Activated CD4-positive, alpha-beta T cell treated with anti-CD3 and anti-CD28 coated beads for 36 hours (primary cell): ENCODE results near the gene FZD2. TPM values are rescaled to one million over a fixed set of nuclear protein-coding genes. Genes with fewer than 3 reads are reported as not detected.

Experiments used
- ATAC-seq: fragments of 200-7000 bp; cut with Tn5 transposase; one replicate; pipeline ENCODE4 v1.10.0; 2021; ENCODE audit warnings: mild to moderate bottlenecking, moderate library complexity
- CTCF ChIA-PET: fragments of 350-600 bp; sonication (Branson Sonifier 250); formaldehyde crosslinking; loops from one replicate; lab custom pipeline; 2021; ENCODE audit warnings: antibody characterized with exemption; lab: Charles Lee
- POLR2A ChIA-PET: fragments of 350-600 bp; sonication (Branson Sonifier 250); formaldehyde crosslinking; loops from one replicate; lab custom pipeline; 2021; ENCODE audit warnings: antibody characterized with exemption, inconsistent platforms; lab: Charles Lee
- DNase-seq: peaks from one replicate; pipeline ENCODE4 v3.0.0-alpha.2; 2020
- H3K27ac Mint-ChIP-seq: one replicate; pipeline ENCODE4 v1.8.0; 2021; ENCODE audit warnings: mixed read lengths
- H3K27me3 Mint-ChIP-seq: one replicate; pipeline ENCODE4 v1.8.0; 2021; ENCODE audit warnings: mixed read lengths
- H3K36me3 Mint-ChIP-seq: one replicate; pipeline ENCODE4 v1.8.0; 2021; ENCODE audit warnings: low read depth, mixed read lengths
- H3K4me1 Mint-ChIP-seq: one replicate; pipeline ENCODE4 v1.8.0; 2021; ENCODE audit warnings: mixed read lengths
- H3K4me3 Mint-ChIP-seq: one replicate; pipeline ENCODE4 v1.8.0; 2021; ENCODE audit warnings: mild to moderate bottlenecking, moderate library complexity, mixed read lengths
- H3K9me3 Mint-ChIP-seq: one replicate; pipeline ENCODE4 v1.8.0; 2021; ENCODE audit warnings: low read depth, mixed read lengths
- intact Hi-C, 2 experiments: fragments of 100-400 bp; cut with DNase I in 1 of 2; cut with micrococcal nuclease in 1 of 2; formaldehyde crosslinking; loops; one replicate each; pipeline versions ENCODE4 v1.14.2 to v1.15.1; 2022 to 2024; cut with DNase I, micrococcal nuclease
- total RNA-seq, 2 experiments: library from RNA; stranded (reverse); gene quantifications; one replicate each; pipeline ENCODE4 v1.2.3, GENCODE V29; 2021

Gene FZD2
- total RNA-seq, 2 experiments from 2014 or later = 0.07 to 0.09 TPM

DNA sequence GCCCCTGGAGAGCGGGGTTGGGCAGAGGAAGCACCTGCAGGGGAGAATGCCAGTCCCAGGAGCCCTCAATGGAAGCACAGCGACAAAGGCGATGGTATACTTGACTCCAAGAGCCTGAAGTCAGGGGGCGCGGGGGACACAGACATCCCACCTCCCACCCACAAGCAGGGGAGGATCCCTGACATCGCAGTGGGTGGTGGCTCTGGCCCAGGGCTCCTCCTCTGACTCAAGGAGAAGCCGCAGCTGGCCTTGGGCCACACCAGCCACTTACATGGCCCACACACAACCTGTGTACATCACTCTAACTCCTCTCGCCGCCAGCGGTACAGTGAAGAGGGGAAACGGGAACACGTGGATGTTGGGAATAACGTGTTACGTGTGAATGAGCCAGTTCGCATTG, 44.3 kb downstream of the FZD2 start:
- H3K27ac Mint-ChIP-seq = no peak overlapping the region
- ATAC-seq (no peak), DNase-seq (no peak)
- H3K36me3 Mint-ChIP-seq = no peaks in the 10 kb centered on the region
- ChIA-PET POLR2A (no interaction called here), CTCF (no interaction called here)
- intact Hi-C loops = no loop called here
- H3K4me1 Mint-ChIP-seq = no peaks in the 10 kb centered on the region
- H3K9me3 Mint-ChIP-seq = no peaks in the 10 kb centered on the region
- H3K4me3 Mint-ChIP-seq = no peak overlapping the region
- peaks cover 11% of the 10 kb centered on the region for H3K27me3 Mint-ChIP-seq

- Mint-ChIP-seq H3K4me3 (no peak overlapping the region), H3K27me3 (peaks cover 11% of the 10 kb centered on the region)
These were observed 44.7 kb downstream of the FZD2 start for GRCh38 chr17:44601973-44602372.

DNA sequence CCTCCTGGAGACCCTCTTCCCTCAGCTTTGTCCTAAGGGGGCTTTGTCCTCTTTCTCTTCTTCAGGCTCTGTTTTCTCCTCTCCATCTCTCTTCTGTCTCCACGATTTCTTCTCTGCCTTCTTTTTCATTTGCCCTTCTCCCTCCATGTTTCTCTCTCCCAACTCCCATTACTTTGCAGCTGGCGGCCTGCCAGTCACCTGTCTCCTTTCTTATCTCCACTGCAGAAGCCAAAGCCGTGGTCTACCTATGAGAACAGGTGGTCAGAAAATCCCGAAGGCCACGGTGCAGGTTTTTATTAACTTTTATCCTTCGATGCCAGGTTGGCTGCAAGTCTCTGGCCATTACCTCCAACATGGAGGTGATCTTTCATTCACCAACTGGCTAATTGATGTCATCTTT, 45.1 kb downstream of the FZD2 start:
- no peak overlapping the region for H3K4me3 Mint-ChIP-seq

More at GRCh38 chr17:44601973-44602372, 44.7 kb downstream of the FZD2 start:
- intact Hi-C loops = no loop called here
- DNase-seq (no peak), ATAC-seq (no peak)
- ChIA-PET CTCF (no interaction called here), POLR2A (no interaction called here)
- no peaks in the 10 kb centered on the region for H3K4me1 Mint-ChIP-seq
- no peak overlapping the region for H3K27ac Mint-ChIP-seq
- H3K9me3 Mint-ChIP-seq = no peaks in the 10 kb centered on the region
- no peaks in the 10 kb centered on the region for H3K36me3 Mint-ChIP-seq

GRCh38 chr17:44602970-44603369, 45.7 kb downstream of the FZD2 start:
- H3K4me1 Mint-ChIP-seq = no peaks in the 10 kb centered on the region
- intact Hi-C loops = no loop called here
- POLR2A ChIA-PET = no interaction called here

More for the DNA sequence above, 45.1 kb downstream of the FZD2 start:
- ATAC-seq (no peak), DNase-seq (no peak)
- H3K9me3 Mint-ChIP-seq = no peaks in the 10 kb centered on the region
- CTCF ChIA-PET = no interaction called here
- no peaks in the 10 kb centered on the region for H3K4me1 Mint-ChIP-seq
- POLR2A ChIA-PET = no interaction called here
- intact Hi-C loops = no loop called here
- no peaks in the 10 kb centered on the region for H3K36me3 Mint-ChIP-seq
- no peak overlapping the region for H3K27ac Mint-ChIP-seq
- H3K27me3 Mint-ChIP-seq = peaks cover 9% of the 10 kb centered on the region

GRCh38 chr17:44604116-44604761, 47.0 kb downstream of the FZD2 start:
- DNase-seq (no peak), ATAC-seq (no peak)
- ChIA-PET POLR2A (no interaction called here), CTCF (no interaction called here)
- Mint-ChIP-seq H3K9me3 (no peaks in the 10 kb centered on the region), H3K36me3 (no peaks in the 10 kb centered on the region), H3K4me3 (no peak overlapping the region), H3K4me1 (no peaks in the 10 kb centered on the region), H3K27ac (no peak overlapping the region), H3K27me3 (peaks cover 9% of the 10 kb centered on the region)
- intact Hi-C loops = no loop called here

More at GRCh38 chr17:44602970-44603369, 45.7 kb downstream of the FZD2 start:
- no peaks in the 10 kb centered on the region for H3K9me3 Mint-ChIP-seq
- H3K27me3 Mint-ChIP-seq = peaks cover 9% of the 10 kb centered on the region
- CTCF ChIA-PET = no interaction called here
- H3K4me3 Mint-ChIP-seq = no peak overlapping the region
- ATAC-seq (no peak), DNase-seq (no peak)
- no peak overlapping the region for H3K27ac Mint-ChIP-seq
- no peaks in the 10 kb centered on the region for H3K36me3 Mint-ChIP-seq

- Mint-ChIP-seq H3K27ac (no peak overlapping the region), H3K4me3 (no peak overlapping the region), H3K27me3 (peaks cover 9% of the 10 kb centered on the region), H3K4me1 (no peaks in the 10 kb centered on the region), H3K9me3 (no peaks in the 10 kb centered on the region), H3K36me3 (no peaks in the 10 kb centered on the region)
- ChIA-PET CTCF (no interaction called here), POLR2A (no interaction called here)
- ATAC-seq = no peak
- intact Hi-C loops = no loop called here
- no peak for DNase-seq
These were observed 47.6 kb downstream of the FZD2 start for GRCh38 chr17:44604768-44605485.

- CTCF ChIA-PET = no interaction called here
- intact Hi-C loops = no loop called here
These were observed 49.4 kb downstream of the FZD2 start for GRCh38 chr17:44606658-44607057.

DNA sequence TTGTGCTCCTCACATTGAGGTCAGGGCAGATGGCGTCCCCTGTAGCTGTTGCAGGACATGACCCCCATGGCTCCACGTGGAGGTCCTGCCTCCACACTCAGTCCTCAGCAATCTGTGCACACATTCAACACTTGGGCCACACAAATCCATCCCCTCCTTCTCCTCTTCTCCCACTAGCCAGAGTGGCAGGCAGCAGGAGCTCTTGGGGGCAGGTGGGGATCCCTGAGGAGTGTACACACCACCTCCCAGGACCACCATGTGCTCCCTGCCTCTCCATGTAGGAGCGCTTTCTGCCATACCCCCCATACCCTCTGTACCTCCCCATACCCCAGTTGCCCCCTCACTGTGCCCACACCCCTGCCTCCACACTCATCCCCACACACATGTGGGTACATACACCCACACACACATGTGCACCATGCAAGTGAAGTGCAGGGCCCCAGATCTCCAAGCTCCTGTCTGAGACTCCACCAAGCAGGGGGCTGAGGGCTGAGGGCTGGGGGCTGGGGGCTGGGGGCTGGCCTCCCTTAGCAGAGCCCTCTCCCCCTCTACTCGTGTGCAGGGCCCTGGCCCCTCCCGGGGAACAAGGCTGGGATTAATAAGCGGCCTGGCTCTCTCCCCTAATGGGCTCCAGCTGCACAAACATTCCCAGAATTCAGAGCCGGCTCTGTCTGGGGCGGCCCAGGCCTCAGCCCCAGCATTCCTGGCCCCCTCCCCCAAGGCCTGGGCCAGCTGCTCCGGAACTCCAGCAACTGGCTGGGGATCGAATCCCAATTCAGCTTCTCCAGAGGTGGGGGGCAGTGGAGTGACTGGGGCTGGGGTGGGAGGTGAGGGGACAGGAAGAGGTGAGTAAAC, 50.8 kb downstream of the FZD2 start:
- Mint-ChIP-seq H3K9me3 (no peaks in the 10 kb centered on the region), H3K27ac (no peak overlapping the region), H3K36me3 (no peaks in the 10 kb centered on the region), H3K4me3 (no peak overlapping the region), H3K27me3 (peaks cover 6% of the 10 kb centered on the region), H3K4me1 (no peaks in the 10 kb centered on the region)
- intact Hi-C loops = no loop called here
- no peak for DNase-seq
- ChIA-PET POLR2A (no interaction called here), CTCF (interaction anchor here (0.6 to 1.0 kb wide), 3 partner anchors 16 to 1125 kb away, joined by 3 read pairs; no protein-coding TSS in a partner anchor)
- ATAC-seq = no peak

More at GRCh38 chr17:44606658-44607057, 49.4 kb downstream of the FZD2 start:
- Mint-ChIP-seq H3K4me1 (no peaks in the 10 kb centered on the region), H3K4me3 (no peak overlapping the region), H3K27ac (no peak overlapping the region), H3K36me3 (no peaks in the 10 kb centered on the region), H3K27me3 (peaks cover 12% of the 10 kb centered on the region), H3K9me3 (no peaks in the 10 kb centered on the region)
- DNase-seq (no peak), ATAC-seq (no peak)
- POLR2A ChIA-PET = no interaction called here

- Mint-ChIP-seq H3K9me3 (no peaks in the 10 kb centered on the region), H3K4me1 (no peaks in the 10 kb centered on the region), H3K27me3 (peaks cover 6% of the 10 kb centered on the region), H3K27ac (no peak overlapping the region), H3K36me3 (no peaks in the 10 kb centered on the region), H3K4me3 (no peak overlapping the region)
- POLR2A ChIA-PET = no interaction called here
- intact Hi-C loops = no loop called here
- no peak for DNase-seq
- no peak for ATAC-seq
- CTCF ChIA-PET = interaction anchor here (0.6 to 1.0 kb wide), 3 partner anchors 17 to 1126 kb away, joined by 3 read pairs; no protein-coding TSS in a partner anchor
These were observed 51.6 kb downstream of the FZD2 start for GRCh38 chr17:44608727-44609435.

GRCh38 chr17:44610331-44610730, 53.0 kb downstream of the FZD2 start:
- Mint-ChIP-seq H3K27me3 (peaks cover 10% of the 10 kb centered on the region), H3K4me3 (no peak overlapping the region), H3K4me1 (no peaks in the 10 kb centered on the region), H3K36me3 (no peaks in the 10 kb centered on the region), H3K9me3 (no peaks in the 10 kb centered on the region), H3K27ac (no peak overlapping the region)
- POLR2A ChIA-PET = no interaction called here
- ATAC-seq (no peak), DNase-seq (no peak)
- intact Hi-C loops = no loop called here
- CTCF ChIA-PET = interaction anchor here (0.7 kb wide), 1 partner anchor 247 kb away, joined by 3 read pairs; no protein-coding TSS in a partner anchor
